ENCODE results near the gene DEFB132. TPM values are rescaled to one million over a fixed set of nuclear protein-coding genes. Genes with fewer than 3 reads are reported as not detected.

Gene DEFB132
- total and polyA plus RNA-seq, 2 of the 13 experiments (the other 11 are each of a cell fraction or from before 2014, with no cell fraction given): not detected

GRCh38 chr20:290084-290831, 32.7 kb downstream of the DEFB132 start, which contains the start of gene C20orf96 (continued):
- TF ChIP-seq ZNF142 (CRISPR knock-in tag; IDR thresholded peaks at IDR 0.05) (peak; percentile 55; the same call in 1 of the 2 replicates), MAZ (IDR thresholded peaks at IDR 0.05; ENCODE audit: borderline replicate concordance, low read depth, low read length) (peak; percentile 74; the same call in 1 of the 2 replicates), MAZ (CRISPR knock-in tag; IDR thresholded peaks at IDR 0.05; ENCODE audit: low read depth) (peak; percentile 32; the same call in 1 of the 2 replicates), TGIF2 (CRISPR knock-in tag; IDR thresholded peaks at IDR 0.05) (no peak; the same call in none of the 2 replicates), ZNF296 (CRISPR knock-in tag; conservative IDR thresholded peaks at IDR 0.05) (no peak), ZNF678 (CRISPR knock-in tag; IDR thresholded peaks at IDR 0.05) (peak; percentile 48; the same call in 1 of the 2 replicates), ZNF784 (CRISPR knock-in tag; IDR thresholded peaks at IDR 0.05; ENCODE audit: borderline replicate concordance) (0 out of 2 replicates have a peak, but pooled peaks have one; percentile 27), ZNF24 (IDR thresholded peaks at IDR 0.05) (no peak), ZKSCAN5 (CRISPR knock-in tag; IDR thresholded peaks at IDR 0.05) (no peak), TRAFD1 (CRISPR knock-in tag; IDR thresholded peaks at IDR 0.05; ENCODE audit: borderline replicate concordance) (0 out of 2 replicates have a peak, but pooled peaks have one; percentile 11), POLR2AphosphoS5 (IDR thresholded peaks at IDR 0.05; ENCODE audit: low read depth, low read length) (peak; percentile 78), ZNF335 (CRISPR knock-in tag; IDR thresholded peaks at IDR 0.05) (peak; percentile 49; the same call in 1 of the 2 replicates), ZNF414 (CRISPR knock-in tag; IDR thresholded peaks at IDR 0.05) (no peak), HES4 (CRISPR knock-in tag; IDR thresholded peaks at IDR 0.05; ENCODE audit: borderline replicate concordance) (no peak), ZHX1 (CRISPR knock-in tag; IDR thresholded peaks at IDR 0.05; ENCODE audit: low read depth) (no peak), ZNF589 (CRISPR knock-in tag; conservative IDR thresholded peaks at IDR 0.05) (no peak)

All from HepG2 (cell line).